ENCODE measurements around the gene GLTP. TPM values are rescaled to one million over a fixed set of nuclear protein-coding genes. Genes with fewer than 3 reads are reported as not detected.
A peak's percentile ranks its signal among the peaks of the same experiment; 100 is the strongest.

The GLTP gene
- polyA plus RNA-seq, 6 donors from 2014 or later = 29.8 to 50.0 (median 40.6) TPM

DNA sequence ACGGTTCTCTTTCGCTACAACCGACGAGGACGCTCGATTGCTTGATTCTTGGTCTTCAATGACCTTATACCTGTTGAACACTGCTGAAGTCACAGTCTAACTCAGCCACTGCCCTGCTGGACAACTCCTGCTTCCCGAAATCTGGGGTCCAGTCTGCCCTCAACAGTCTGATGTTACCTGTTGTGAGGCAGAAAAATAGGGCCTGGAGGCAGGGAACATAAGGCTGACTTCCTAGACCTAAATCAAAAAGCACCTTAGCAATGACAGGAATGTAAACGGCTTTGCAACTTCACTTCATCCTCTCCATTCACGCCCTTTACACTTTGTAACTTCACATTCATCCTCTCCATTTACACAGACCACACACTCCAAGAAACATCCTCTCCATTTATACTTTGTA lies 597 bp upstream of the GLTP start:
- ATAC-seq (ENCODE audit: low read depth in 2 of 2) (no peak), DNase-seq (no peak)
- Mint-ChIP-seq H3K36me3 (no peaks in the 10 kb centered on the region), H3K4me3 (peak overlapping the region; percentile 63 to 98 (median 90)), H3K27ac (peak overlapping the region; percentile 14 to 99 (median 92)), H3K9me3 (no peaks in the 10 kb centered on the region), H3K27me3 (no peaks in the 10 kb centered on the region), H3K4me1 (peaks cover 41 to 56% (median 55%) of the 10 kb centered on the region in 3 donors)

DNA sequence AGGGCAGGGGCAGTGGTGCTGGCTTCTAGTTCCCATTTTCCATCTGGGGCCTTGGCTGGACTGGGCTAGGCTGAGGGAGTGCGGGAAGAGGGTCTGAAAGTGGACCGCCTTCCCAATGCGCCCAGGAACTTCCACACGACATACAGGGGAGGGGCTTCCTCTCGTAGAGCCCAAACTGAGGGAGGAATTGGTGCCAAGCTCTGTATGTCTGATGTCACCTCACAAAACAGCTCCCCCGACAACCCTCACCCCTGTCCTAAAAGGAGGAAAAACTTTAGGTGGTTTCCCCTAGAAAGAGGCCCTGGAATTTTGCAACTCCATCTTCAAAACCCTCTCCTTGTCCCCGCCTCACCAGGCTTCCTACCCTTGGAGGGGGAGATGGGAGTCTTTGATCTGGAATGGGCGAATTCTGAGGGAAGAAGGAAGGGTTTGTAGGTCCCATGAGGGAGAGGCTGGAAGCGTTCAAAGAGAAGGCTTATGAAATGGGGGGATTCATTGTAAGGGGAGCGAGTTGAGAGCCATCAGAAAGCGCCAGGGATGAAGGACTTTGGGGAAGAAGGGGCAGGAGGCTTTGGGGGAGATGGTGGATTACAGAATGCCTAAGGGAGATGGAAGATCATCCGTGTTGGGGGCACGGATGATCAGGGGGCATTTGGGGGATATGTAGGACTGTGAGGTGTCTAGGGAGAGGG lies 844 bp downstream of the GLTP start:
- Mint-ChIP-seq H3K9me3 (no peaks in the 10 kb centered on the region), H3K4me1 (peaks cover 55 to 70% (median 70%) of the 10 kb centered on the region in 3 donors), H3K27me3 (no peaks in the 10 kb centered on the region), H3K36me3 (no peaks in the 10 kb centered on the region), H3K4me3 (peak overlapping the region; percentile 89 to 98 (median 94)), H3K27ac (peak overlapping the region; percentile 91 to 97 (median 96))
- DNase-seq = no peak
- no peak for ATAC-seq (ENCODE audit: low read depth in 2 of 2)

DNA sequence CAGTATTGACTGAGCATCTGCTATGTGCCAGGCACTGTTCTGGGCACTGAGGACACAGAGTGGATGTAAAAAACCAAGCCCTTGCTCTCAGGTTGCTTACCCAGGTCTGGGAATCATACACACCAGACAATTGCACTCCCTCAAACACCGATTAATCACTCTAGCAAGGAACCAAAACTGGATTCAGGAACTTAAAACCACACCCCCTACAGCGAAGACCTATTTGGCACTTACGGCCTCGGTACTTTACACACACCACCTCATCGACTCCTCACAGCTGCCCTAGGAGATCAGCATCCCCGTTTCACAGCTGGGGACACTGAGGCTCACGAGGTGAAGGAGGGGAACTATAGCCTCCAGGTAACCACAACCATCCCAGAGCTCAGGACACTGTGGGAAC lies 1.6 kb downstream of the GLTP start:
- no peaks in the 10 kb centered on the region for H3K9me3 Mint-ChIP-seq
- peaks cover 57 to 75% (median 71%) of the 10 kb centered on the region in 3 donors for H3K4me1 Mint-ChIP-seq
- no peaks in the 10 kb centered on the region for H3K36me3 Mint-ChIP-seq
- peak overlapping the region in 4 of 6 donors; percentile 77 to 97 (median 92) for H3K27ac Mint-ChIP-seq
- ATAC-seq (ENCODE audit: low read depth in 2 of 2) (no peak), DNase-seq (no peak)
- H3K4me3 Mint-ChIP-seq = peak overlapping the region; percentile 29 to 98 (median 92)
- H3K27me3 Mint-ChIP-seq = no peaks in the 10 kb centered on the region

DNA sequence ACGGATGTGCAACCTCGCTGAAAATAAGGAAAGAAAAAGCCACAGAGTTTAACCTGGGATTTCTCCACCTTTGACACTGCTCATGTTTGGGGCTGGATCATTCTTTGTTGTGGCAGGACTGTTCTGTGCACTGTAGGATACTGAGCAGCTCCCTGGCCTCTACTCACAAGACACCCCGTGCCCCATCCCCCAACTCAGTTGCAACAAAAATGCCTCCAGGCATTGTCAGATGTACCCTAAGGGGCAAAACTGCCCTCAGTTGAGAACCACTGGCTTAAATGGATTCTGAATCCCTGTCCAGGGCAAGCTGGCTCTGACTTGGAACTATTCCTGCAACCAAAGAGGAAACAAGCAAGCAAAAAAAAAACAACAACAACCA lies 2.1 kb downstream of the GLTP start:
- Mint-ChIP-seq H3K9me3 (no peaks in the 10 kb centered on the region), H3K36me3 (no peaks in the 10 kb centered on the region), H3K27ac (peak overlapping the region in 4 of 6 donors; percentile 33 to 95 (median 90)), H3K4me1 (peaks cover 53 to 70% (median 65%) of the 10 kb centered on the region in 3 donors), H3K27me3 (no peaks in the 10 kb centered on the region), H3K4me3 (peak overlapping the region in 6 of 8 donors; percentile 29 to 98 (median 92))
- ATAC-seq (ENCODE audit: low read depth in 2 of 2) (no peak), DNase-seq (no peak)

DNA sequence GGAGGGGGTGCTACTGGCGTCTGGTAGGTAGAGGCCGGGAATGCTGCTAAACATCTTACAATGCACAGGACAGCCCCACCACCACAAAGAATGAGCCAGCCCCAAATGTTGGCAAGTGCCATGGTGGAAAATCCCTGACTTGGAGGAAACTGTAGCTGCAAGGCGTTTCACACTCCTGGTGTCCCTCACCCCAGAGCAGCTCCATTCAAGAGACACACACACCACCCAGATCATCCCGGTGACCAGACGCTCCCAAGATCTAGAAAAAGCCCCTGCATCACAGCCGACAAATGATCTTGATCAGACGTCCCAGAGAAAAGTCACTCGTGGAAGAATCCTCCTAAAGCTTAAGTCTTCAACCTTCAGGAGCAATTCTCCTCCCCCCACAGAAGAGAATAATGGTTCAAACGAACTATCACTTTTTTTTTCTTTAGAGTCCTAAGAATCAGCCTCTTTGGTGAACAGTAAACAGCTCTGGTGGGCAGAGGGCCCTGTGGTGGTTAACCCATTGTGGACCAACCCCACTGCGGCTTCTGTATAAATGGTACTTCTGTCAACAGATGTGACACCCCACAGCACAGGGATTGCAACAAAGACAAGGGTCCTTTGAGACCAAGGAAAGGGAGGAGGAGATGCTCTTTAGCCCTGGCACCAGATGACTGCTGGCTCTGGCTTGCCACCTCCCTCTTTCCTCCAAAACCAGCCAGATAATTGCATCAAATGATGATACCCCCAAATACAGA lies 2.7 kb downstream of the GLTP start:
- Mint-ChIP-seq H3K9me3 (no peaks in the 10 kb centered on the region), H3K27me3 (no peaks in the 10 kb centered on the region), H3K4me1 (peaks cover 53 to 67% (median 64%) of the 10 kb centered on the region in 3 donors), H3K36me3 (peaks cover 0 to 2% of the 10 kb centered on the region in 2 donors), H3K27ac (peak overlapping the region in 4 of 6 donors; percentile 9 to 90 (median 38)), H3K4me3 (peak overlapping the region in 7 of 8 donors; percentile 45 to 98 (median 66))
- DNase-seq (no peak), ATAC-seq (ENCODE audit: low read depth in 2 of 2) (no peak)

DNA sequence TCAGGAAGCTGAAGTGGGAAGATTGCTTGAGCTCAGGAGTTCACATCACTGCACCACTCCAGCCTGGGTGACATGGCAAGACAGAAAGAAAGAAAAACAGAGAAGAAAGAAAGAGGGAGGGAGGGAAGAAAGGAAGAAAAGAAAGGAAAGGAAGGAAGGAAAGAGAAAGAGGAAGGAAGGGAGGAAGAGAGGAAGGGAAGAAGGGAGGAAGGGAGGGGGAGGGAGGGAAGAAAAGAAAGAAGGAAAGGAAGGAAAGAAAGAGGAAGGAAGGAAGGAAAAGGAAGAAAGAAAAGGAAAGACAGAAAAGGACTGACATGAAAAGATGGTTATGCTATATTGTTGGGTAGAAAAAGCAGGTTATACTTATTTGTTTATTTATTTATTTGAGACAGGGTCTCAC lies 3.9 kb downstream of the GLTP start:
- peak overlapping the region in 5 of 6 donors; percentile 49 to 94 (median 84) for H3K27ac Mint-ChIP-seq
- peak overlapping the region in 4 of 8 donors; percentile 36 to 82 (median 62) for H3K4me3 Mint-ChIP-seq
- no peaks in the 10 kb centered on the region for H3K9me3 Mint-ChIP-seq
- ATAC-seq (ENCODE audit: low read depth in 2 of 2) (no peak), DNase-seq (no peak)
- H3K4me1 Mint-ChIP-seq = peaks cover 55 to 66% (median 64%) of the 10 kb centered on the region in 3 donors
- H3K27me3 Mint-ChIP-seq = no peaks in the 10 kb centered on the region
- H3K36me3 Mint-ChIP-seq = peaks cover 0 to 6% of the 10 kb centered on the region in 2 donors

DNA sequence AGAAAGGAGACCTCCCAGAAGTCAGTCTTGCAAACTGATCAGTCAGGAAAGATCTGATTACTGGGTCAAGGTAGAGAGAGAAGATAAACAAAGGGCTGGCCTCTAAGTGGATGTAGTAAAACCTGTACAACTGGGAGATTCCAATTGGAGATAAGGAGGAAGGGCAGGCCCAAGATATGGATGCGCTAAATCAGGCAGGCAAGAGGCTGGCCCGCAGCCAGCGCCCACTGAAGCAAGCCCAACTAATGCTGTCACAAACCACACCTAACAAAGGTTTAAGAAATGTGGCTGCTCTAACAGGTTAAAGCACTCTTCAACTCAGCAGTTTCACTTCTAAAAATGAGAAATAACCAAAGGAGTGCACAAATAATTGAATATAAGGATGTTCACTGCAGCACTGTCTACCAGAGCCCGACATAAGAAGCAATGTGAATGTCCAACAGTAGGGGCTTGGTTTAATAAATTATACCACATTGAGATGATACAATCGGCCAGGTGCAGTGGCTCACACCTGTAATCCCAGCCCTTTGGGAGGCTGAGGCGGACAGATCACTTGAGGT lies 4.7 kb downstream of the GLTP start:
- ATAC-seq (ENCODE audit: low read depth in 2 of 2) (peak; percentile 17), DNase-seq (no peak)
- H3K27me3 Mint-ChIP-seq = no peaks in the 10 kb centered on the region
- H3K27ac Mint-ChIP-seq = peak overlapping the region; percentile 8 to 94 (median 84)
- H3K4me1 Mint-ChIP-seq = peaks cover 50 to 61% (median 58%) of the 10 kb centered on the region in 3 donors
- peak overlapping the region in 7 of 8 donors; percentile 1 to 67 (median 57) for H3K4me3 Mint-ChIP-seq
- H3K9me3 Mint-ChIP-seq = no peaks in the 10 kb centered on the region
- H3K36me3 Mint-ChIP-seq = peaks cover 0 to 6% of the 10 kb centered on the region in 2 donors

DNA sequence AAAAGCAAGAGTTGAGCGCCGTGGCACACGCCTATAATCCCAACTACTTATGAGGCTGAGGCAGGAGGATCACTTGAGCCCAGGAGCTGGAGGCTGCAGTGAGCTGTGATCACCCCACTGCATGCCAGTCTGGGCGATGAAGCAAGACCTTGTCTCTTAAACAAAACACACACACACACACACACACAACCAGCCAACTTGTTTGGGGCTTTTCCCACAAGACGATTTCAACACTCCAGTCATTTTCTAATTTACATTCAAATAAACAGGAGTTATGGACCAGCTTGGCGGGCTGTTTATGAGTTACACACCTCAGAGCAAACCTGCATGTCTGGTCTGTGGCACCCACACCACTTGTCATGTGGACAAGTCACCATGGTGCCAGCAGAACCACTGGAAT lies 6.7 kb downstream of the GLTP start:
- H3K36me3 Mint-ChIP-seq = peaks cover 0 to 7% of the 10 kb centered on the region in 2 donors
- ATAC-seq (ENCODE audit: low read depth in 2 of 2) = no peak
- no peak for DNase-seq
- H3K4me3 Mint-ChIP-seq = no peak overlapping the region
- H3K4me1 Mint-ChIP-seq = peaks cover 35 to 45% (median 45%) of the 10 kb centered on the region in 3 donors
- H3K27ac Mint-ChIP-seq = peak overlapping the region in 1 of 6 donors; percentile 82
- H3K27me3 Mint-ChIP-seq = no peaks in the 10 kb centered on the region
- no peaks in the 10 kb centered on the region for H3K9me3 Mint-ChIP-seq

DNA sequence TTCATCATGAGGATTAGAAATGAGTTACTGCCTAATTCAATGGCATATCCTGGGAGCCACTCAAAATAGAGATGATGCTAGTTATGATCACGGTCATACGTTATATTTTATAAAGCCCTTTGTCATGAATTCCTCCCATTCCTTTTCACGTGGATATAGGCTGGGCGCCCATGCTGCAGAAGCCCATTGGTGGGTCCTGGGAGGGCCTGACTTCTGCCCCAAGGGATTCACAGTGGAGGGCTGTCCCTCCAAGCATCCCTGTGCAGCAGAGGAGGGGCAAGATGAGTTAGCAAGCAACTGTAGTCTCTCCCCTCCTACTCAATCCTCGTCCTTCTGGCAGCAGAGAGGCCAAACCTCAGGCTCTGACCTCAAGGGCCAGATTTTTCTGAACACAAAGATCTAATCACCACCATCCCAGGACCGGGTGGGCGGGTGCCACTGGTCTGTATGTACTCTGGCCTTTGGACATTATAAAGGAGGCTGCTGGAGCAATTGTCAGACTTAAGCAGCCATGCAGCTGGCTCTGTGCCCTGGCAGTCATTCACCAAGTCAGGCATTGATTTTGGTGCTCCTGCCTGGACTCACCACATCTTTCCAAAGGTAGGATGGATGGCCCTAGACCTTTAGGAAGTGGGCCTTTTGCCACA lies 8.6 kb downstream of the GLTP start:
- ATAC-seq (ENCODE audit: low read depth in 2 of 2) (no peak), DNase-seq (no peak)
- Mint-ChIP-seq H3K27ac (peak overlapping the region in 1 of 6 donors; percentile 58), H3K4me1 (peaks cover 33 to 47% (median 34%) of the 10 kb centered on the region in 3 donors), H3K4me3 (no peak overlapping the region), H3K9me3 (no peaks in the 10 kb centered on the region), H3K27me3 (no peaks in the 10 kb centered on the region), H3K36me3 (peaks cover 0 to 12% of the 10 kb centered on the region in 2 donors)

DNA sequence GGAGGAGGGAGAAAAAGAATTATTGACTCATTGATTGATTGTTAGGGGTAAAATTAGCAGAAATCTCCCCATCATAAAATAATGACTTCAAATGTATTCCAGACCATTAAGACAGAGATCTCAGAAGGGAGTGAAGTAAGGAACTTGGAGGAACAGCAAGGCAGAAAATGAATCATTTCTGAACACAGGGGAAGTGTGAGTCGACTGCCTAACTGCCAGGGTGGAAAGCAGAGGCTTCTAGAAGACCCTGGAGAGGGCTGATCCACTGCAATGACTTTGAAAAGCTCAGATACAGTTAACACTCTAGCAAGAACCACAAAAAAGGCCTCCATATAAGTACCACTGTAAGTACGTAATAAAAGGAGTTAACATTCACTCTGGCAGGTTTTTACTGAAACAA lies 9.7 kb downstream of the GLTP start:
- Mint-ChIP-seq H3K36me3 (peaks cover 0 to 12% of the 10 kb centered on the region in 2 donors), H3K9me3 (no peaks in the 10 kb centered on the region), H3K4me1 (peaks cover 23 to 41% (median 24%) of the 10 kb centered on the region in 3 donors), H3K27me3 (no peaks in the 10 kb centered on the region), H3K27ac (no peak overlapping the region), H3K4me3 (no peak overlapping the region)
- DNase-seq (no peak), ATAC-seq (ENCODE audit: low read depth in 2 of 2) (no peak)

DNA sequence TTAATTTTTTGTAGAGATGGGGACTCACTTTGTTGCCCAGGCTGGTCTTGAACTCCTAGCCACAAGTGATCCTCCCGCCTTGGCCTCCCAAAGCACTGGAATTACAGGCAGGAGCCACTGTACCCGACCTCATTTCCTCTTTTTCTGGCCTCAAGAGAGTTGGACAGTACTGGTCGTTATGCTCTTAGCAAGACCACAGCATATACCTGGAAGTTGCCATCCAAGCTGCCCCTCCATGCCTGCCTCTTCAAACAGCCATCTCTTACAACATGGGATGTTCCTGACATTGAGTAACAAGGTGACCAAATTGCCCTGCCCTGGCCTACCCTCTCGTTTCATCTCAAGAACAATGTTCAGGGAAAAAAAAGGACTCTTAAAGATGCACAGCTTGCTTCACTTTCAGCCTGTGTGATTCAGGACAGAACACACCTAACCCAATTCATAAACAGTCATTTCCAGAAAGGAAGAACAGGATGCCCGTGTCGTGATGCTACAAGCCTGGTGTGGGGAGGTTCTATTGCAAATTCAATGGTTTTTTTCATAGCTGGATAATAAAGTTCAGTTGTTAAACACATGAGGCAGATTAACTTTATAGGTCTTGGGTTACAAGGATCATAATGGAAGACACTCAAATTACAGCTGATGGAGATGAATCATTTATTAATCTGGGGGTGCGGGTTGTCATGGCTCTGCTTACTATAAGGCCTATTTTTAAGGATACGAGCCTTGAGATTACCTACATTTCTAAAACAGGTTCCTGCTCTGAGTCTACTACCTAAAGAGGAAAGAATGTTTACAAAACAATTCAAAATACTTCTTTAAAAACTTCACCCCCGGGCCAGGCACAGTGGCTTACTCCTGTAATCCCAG lies 11.9 kb downstream of the GLTP start:
- no peaks in the 10 kb centered on the region for H3K9me3 Mint-ChIP-seq
- peak overlapping the region in 4 of 6 donors; percentile 57 to 74 (median 72) for H3K27ac Mint-ChIP-seq
- no peaks in the 10 kb centered on the region for H3K27me3 Mint-ChIP-seq
- DNase-seq = no peak
- peaks cover 10 to 35% (median 18%) of the 10 kb centered on the region in 3 donors for H3K4me1 Mint-ChIP-seq
- ATAC-seq (ENCODE audit: low read depth in 2 of 2) = no peak
- no peak overlapping the region for H3K4me3 Mint-ChIP-seq
- peaks cover 0 to 12% of the 10 kb centered on the region in 2 donors for H3K36me3 Mint-ChIP-seq

DNA sequence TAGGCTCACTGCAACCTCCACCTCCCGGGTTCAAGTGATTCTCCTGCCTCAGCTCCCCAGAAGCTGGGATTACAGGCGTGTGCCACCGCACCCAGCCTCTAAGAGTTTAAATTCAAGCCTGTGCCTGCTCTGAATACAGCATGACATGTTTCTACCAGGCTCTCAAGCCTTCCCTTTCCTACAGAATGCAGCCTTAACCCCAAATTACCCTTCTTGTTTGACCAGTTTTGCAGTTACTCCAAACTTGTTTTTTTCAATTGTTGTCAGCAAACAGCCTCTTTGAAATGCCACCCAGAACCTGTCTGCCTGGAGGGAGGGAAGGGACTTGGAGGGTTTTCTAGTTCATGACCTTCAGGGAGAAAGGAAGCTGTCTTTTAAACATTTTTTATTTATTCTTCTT lies 15.4 kb downstream of the GLTP start:
- DNase-seq (no peak), ATAC-seq (ENCODE audit: low read depth in 2 of 2) (no peak)
- peaks cover 5 to 41% (median 14%) of the 10 kb centered on the region in 3 donors for H3K4me1 Mint-ChIP-seq
- H3K9me3 Mint-ChIP-seq = no peaks in the 10 kb centered on the region
- H3K27ac Mint-ChIP-seq = peak overlapping the region in 2 of 6 donors; percentile 49 to 69
- H3K36me3 Mint-ChIP-seq = peaks cover 0 to 6% of the 10 kb centered on the region in 2 donors
- no peaks in the 10 kb centered on the region for H3K27me3 Mint-ChIP-seq
- H3K4me3 Mint-ChIP-seq = no peak overlapping the region

Measured in naive B cell (primary cell).